Esophagus mucosa (tissue), 1 donor: Measurements from ENCODE around the gene SLFN11. TPM values are rescaled to one million over a fixed set of nuclear protein-coding genes. Genes with fewer than 3 reads are reported as not detected.

Experiments
- total RNA-seq: library from RNA; stranded (reverse); gene quantifications from one replicate; pipeline ENCODE4 v1.2.4, GENCODE V29; 2023
- donor health status: DM: yes; HTN: yes; CAD: no.

The SLFN11 gene
- total RNA-seq, 1 donor from 2014 or later, result 6.6 TPM

Other genes starting within 250 kb of the SLFN11 start
- 14.7 TPM for gene NLE1, start 231.3 kb downstream of the SLFN11 start, total RNA-seq
- not detected for gene UNC45B, start 225.8 kb downstream of the SLFN11 start, total RNA-seq
- not detected for gene SLC35G3, start 179.2 kb downstream of the SLFN11 start, total RNA-seq
- 25.0 TPM for gene SLFN5, start 130.5 kb downstream of the SLFN11 start, total RNA-seq
- gene SLFN12, start 58.9 kb upstream of the SLFN11 start, total RNA-seq, result 2.6 TPM
- gene SLFN13, start 75.1 kb upstream of the SLFN11 start, total RNA-seq, result 7.9 TPM
- 0.40 TPM for gene SLFN12L, start 164.1 kb upstream of the SLFN11 start, total RNA-seq
- gene SLFN14, start 187.2 kb upstream of the SLFN11 start, total RNA-seq, result not detected
- gene PEX12, start 204.9 kb upstream of the SLFN11 start, total RNA-seq, result 3.9 TPM
- 37.9 TPM for gene AP2B1, start 213.7 kb upstream of the SLFN11 start, total RNA-seq